COR-L47 (cell line): ENCODE measurements around the gene COLEC12.

Experiments used
- DNase-seq: peaks from one replicate; lab custom pipeline; 2025; lab: John Stamatoyannopoulos, UW

COLEC12 gene

GRCh38 chr18:386994-387393 is 113.5 kb downstream of the COLEC12 start:
- no peak for DNase-seq

GRCh38 chr18:384897-385296 is 115.6 kb downstream of the COLEC12 start:
- no peak for DNase-seq

- no peak for DNase-seq
Measured at GRCh38 chr18:383135-383534, 117.4 kb downstream of the COLEC12 start.

- no peak for DNase-seq
Measured at GRCh38 chr18:382423-382984, 118.0 kb downstream of the COLEC12 start.

- no peak for DNase-seq
Measured at GRCh38 chr18:379681-380330, 120.7 kb downstream of the COLEC12 start.

- no peak for DNase-seq
Measured at GRCh38 chr18:378079-378478, 122.4 kb downstream of the COLEC12 start.

GRCh38 chr18:377088-377487 is 123.4 kb downstream of the COLEC12 start:
- DNase-seq = no peak

GRCh38 chr18:376311-376710 is 124.2 kb downstream of the COLEC12 start:
- DNase-seq = no peak

- no peak for DNase-seq
Measured at GRCh38 chr18:374721-375168, 125.8 kb downstream of the COLEC12 start.

GRCh38 chr18:373780-374179 is 126.7 kb downstream of the COLEC12 start:
- no peak for DNase-seq

GRCh38 chr18:371609-371982 is 128.9 kb downstream of the COLEC12 start:
- DNase-seq = no peak

- DNase-seq = no peak
Measured at GRCh38 chr18:370751-371608, 129.5 kb downstream of the COLEC12 start.

- DNase-seq = no peak
Measured at GRCh38 chr18:369224-370015, 131.1 kb downstream of the COLEC12 start.

GRCh38 chr18:366466-367061 is 133.9 kb downstream of the COLEC12 start:
- DNase-seq = no peak

GRCh38 chr18:365651-366050 is 134.8 kb downstream of the COLEC12 start:
- DNase-seq = no peak

- no peak for DNase-seq
Measured at GRCh38 chr18:364256-364826, 136.2 kb downstream of the COLEC12 start.

- no peak for DNase-seq
Measured at GRCh38 chr18:363301-364085, 137.0 kb downstream of the COLEC12 start.

GRCh38 chr18:362311-363290 is 137.9 kb downstream of the COLEC12 start:
- no peak for DNase-seq

GRCh38 chr18:361941-362310 is 138.6 kb downstream of the COLEC12 start:
- no peak for DNase-seq
